ENCODE results near the gene SFMBT1. TPM values are rescaled to one million over a fixed set of nuclear protein-coding genes. Genes with fewer than 3 reads are reported as not detected.
A peak's percentile ranks its signal among the peaks of the same experiment; 100 is the strongest.

Gene SFMBT1
- total and polyA plus RNA-seq, 2 of the 4 experiments (the other 2 are of a cell fraction) = 1.0 to 1.8 TPM

DNA sequence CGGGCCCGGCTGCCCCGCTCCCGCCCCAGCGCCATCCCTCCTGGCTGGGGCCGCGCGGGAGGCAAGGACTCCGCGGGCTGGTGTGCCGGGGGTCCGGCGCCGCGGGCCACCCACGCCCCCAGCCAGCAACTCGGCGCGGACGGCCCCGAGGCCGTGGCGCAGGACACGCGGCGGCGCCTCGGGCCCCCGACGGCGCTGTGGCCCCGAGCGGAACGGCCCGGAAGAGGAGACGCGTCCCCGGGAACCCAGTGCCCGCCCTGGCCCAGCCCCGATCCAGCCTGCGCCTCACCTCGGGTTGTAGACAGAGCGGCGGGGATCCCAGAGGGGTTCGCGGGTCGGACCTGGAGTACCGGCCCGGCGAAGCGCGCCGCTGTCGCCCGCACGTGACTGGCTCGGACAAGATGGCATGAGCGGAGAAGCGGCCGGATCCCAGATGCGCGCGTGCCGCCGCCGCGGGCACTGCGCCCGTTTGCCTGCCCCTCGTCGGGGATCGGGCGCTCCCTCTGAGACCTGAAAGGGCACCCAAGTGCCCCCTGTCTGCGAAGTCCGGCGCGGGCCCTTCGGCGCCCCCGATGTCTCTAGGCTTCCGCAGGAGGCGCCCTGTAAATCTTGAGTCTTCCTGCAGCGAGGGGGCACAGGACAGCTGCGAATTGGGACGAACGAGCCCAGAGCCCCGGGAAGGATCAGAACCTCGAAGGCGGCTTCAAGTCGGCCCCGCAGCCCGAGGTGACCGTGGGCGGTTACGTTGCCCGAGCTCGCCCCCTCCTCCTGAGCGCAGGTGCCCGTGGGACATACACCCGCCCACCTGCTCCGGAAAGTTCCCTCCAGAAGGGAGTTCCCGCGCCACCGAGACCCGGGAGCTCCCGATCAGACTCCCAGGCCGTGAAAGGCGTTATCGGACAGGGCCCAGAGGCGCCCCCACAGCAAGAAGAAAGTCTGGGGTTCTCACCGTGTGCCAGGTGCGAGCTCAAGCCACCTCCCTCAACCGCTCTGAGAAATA is 598 bp upstream of the SFMBT1 start (continued):
- no peak for TF ChIP-seq FOS (IDR thresholded peaks at IDR 0.05; ENCODE audit: low read depth, low read length)

DNA sequence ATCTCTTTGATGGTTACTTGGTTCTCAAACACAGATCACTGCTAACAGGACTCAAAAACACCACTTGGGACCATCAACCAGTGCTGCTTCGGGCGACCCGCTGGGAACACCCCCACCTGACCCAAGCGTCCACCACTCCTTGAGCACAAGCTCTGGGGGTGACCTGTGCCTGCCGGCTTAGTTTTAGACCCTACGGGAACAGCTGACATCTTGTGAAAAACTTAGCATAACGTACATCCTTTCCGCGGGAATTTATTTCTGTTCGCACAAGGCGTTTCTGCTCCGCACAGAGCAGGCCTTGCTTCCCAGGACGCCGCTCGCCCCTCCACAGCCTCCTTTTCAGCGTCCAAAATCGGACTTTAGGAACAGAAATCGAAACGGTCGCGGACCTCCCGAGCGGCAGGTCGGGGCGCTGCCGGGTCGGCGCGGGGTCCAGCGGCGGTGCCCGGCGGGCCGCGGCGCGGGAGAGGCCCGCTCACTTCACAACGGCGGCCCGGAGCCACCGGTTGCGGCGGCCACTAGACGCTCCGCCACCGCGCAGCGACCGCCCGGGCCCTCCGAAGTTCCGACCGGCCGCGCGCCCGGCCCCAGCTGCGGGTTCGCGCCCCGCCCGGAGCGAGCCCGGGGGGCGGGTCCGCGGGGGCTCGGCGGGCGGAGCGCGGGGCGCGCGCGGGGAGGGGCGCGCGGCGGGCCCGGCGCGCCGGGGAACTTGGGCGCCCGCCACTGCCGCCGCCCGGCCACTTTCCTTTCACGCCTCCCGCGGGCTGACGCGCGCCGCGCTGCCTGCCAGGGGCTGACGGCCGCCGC is 959 bp downstream of the SFMBT1 start:
- Histone ChIP-seq H3K14ac (replicated peaks; ENCODE audit: low read depth, low read length) (peak overlapping the region; percentile 22; the same call in 1 of the 2 replicates), H3K18ac (ENCODE audit: low read depth, low read length) (no peak overlapping the region; the same call in 1 of the 2 replicates), H2BK5ac (ENCODE audit: low read depth, low read length, poor library complexity, severe bottlenecking) (no peak overlapping the region), H3K27ac (ENCODE audit: insufficient read depth, low read length) (0 out of 2 replicates have a peak overlapping the region, but pooled peaks have one; percentile 20), H3K9ac (ENCODE audit: low read depth, low read length) (peak overlapping the region; percentile 83), H2BK20ac (ENCODE audit: low read depth, low read length) (no peak overlapping the region), H3K4me3 (ENCODE audit: insufficient read depth, low read depth, low read length) (peak overlapping the region; percentile 93), H2BK15ac (ENCODE audit: low read depth, low read length) (no peak overlapping the region), H3K23ac (ENCODE audit: low read depth, low read length) (peak overlapping the region; percentile 53; the same call in 1 of the 2 replicates), H3K4ac (ENCODE audit: low read depth, low read length) (peak overlapping the region; percentile 53; the same call in 1 of the 2 replicates), H3K4me2 (ENCODE audit: low read depth, low read length) (peak overlapping the region; percentile 88), H3K9me1 (ENCODE audit: insufficient read depth, low read length) (no peaks in the 10 kb centered on the region), H2AK9ac (replicated peaks; ENCODE audit: low read depth, low read length, poor library complexity) (peak overlapping the region; percentile 66), H4K5ac (ENCODE audit: low read depth, low read length) (peak overlapping the region; percentile 38; the same call in 1 of the 2 replicates), H3K4me1 (ENCODE audit: control insufficient read depth, insufficient read depth, low read length) (no peaks in the 10 kb centered on the region), H3K27me3 (ENCODE audit: control insufficient read depth, insufficient read depth, low read length) (peaks cover 15% of the 10 kb centered on the region), H2BK120ac (ENCODE audit: low read depth, low read length) (no peak overlapping the region), H2AK5ac (ENCODE audit: low read depth, low read length) (no peak overlapping the region), H4K8ac (ENCODE audit: low read depth in 2 of 2, low read length in 2 of 2) (peak overlapping the region in 1 of 2 experiments; percentile 74; a peak in 2 of 4 replicates), H3K36me3 (ENCODE audit: control insufficient read depth, insufficient read depth, low read length) (no peaks in the 10 kb centered on the region), H4K91ac (ENCODE audit: insufficient read depth, low read depth, low read length) (no peak overlapping the region), H3K9me3 (ENCODE audit: control insufficient read depth, insufficient read depth, low read length) (no peaks in the 10 kb centered on the region), H4K20me1 (ENCODE audit: insufficient read depth, low read length) (no peaks in the 10 kb centered on the region), H3K56ac (ENCODE audit: extremely low read depth, insufficient read depth, low read length) (no peak overlapping the region; the same call in 1 of the 2 replicates), H3K79me1 (ENCODE audit: low read depth in 1 of 2, low read length in 2 of 2) (peaks cover 10% of the 10 kb centered on the region in 2 experiments; a peak in 2 of 4 replicates), H2AFZ (replicated peaks; ENCODE audit: low read length, poor library complexity) (peak overlapping the region; percentile 95)
- no TSS peak for BruUV-seq (replicated peaks)
- 2% methylated on average over 40 of the region's 101 CpGs; no CpG with 5 or more reads in 1 of the 2 experiments for WGBS, 2 experiments (ENCODE audit: extremely low coverage in 2 of 2, insufficient read length in 1 of 2)
- intact Hi-C loops (cut with micrococcal nuclease) = no loop called here
- CTCF ChIA-PET = interaction anchor here (0.6 to 1.2 kb wide), 2 partner anchors 9 to 54 kb away, joined by 4 read pairs; no protein-coding TSS in a partner anchor
- dilution Hi-C loops (cut with HindIII; ENCODE audit: low sequenced_read_pairs, unreplicated experiment) = no loop called here
- in situ Hi-C loops (cut with MboI; ENCODE audit: low sequenced_read_pairs) = no loop called here
- ATAC-seq (ENCODE audit: low read depth) (peak; percentile 69), DNase-seq (peak; percentile 43)
- POLR2A ChIA-PET (ENCODE audit: unreplicated experiment) = no interaction called here
- TF ChIP-seq CHD1 (IDR thresholded peaks at IDR 0.05; ENCODE audit: low read depth, low read length) (no peak), BHLHE40 (IDR thresholded peaks at IDR 0.05; ENCODE audit: low read depth, low read length) (no peak), MAFK (IDR thresholded peaks at IDR 0.05; ENCODE audit: low read depth, low read length) (no peak), RCOR1 (IDR thresholded peaks at IDR 0.05; ENCODE audit: insufficient replicate concordance, low read length) (no peak), RAD21 (IDR thresholded peaks at IDR 0.05; ENCODE audit: low read length) (no peak), CEBPB (IDR thresholded peaks at IDR 0.05; ENCODE audit: low read depth, low read length) (no peak), SMC3 (IDR thresholded peaks at IDR 0.05; ENCODE audit: low read depth, low read length) (no peak), NFE2L2 (IDR thresholded peaks at IDR 0.05; ENCODE audit: low read depth, low read length) (no peak)
- TF ChIP-seq, protein P1, sequence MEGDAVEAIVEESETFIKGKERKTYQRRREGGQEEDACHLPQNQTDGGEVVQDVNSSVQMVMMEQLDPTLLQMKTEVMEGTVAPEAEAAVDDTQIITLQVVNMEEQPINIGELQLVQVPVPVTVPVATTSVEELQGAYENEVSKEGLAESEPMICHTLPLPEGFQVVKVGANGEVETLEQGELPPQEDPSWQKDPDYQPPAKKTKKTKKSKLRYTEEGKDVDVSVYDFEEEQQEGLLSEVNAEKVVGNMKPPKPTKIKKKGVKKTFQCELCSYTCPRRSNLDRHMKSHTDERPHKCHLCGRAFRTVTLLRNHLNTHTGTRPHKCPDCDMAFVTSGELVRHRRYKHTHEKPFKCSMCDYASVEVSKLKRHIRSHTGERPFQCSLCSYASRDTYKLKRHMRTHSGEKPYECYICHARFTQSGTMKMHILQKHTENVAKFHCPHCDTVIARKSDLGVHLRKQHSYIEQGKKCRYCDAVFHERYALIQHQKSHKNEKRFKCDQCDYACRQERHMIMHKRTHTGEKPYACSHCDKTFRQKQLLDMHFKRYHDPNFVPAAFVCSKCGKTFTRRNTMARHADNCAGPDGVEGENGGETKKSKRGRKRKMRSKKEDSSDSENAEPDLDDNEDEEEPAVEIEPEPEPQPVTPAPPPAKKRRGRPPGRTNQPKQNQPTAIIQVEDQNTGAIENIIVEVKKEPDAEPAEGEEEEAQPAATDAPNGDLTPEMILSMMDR (conservative IDR thresholded peaks at IDR 0.05; ENCODE audit: low read depth, low read length) = no peak

Measured in IMR-90 (cell line).